ENCODE measurements around the gene ERN1.

The ERN1 gene

DNA sequence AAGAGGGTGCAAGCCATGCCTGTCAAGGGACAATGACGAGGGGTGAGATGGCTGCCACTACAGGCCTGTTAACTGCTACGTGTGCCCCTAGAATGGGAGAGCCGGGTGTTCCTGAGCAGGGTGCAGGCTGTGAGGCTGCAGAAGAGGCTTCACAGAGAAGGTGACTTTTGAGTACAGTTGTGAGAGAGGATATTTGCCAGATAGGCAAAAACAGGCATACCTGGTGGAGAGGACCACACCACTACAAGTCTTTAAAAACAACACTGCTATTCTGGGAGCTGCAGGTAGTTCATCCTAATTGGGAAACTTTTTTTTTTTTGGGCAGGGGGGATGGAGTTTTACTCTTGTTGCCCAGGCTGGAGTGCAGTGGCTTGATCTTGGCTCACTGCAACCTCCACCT is 58.8 kb downstream of the ERN1 start:
- H3K27ac ChIP-seq, result no peak overlapping the region
- no peak for TF ChIP-seq ZFX (IDR thresholded peaks at IDR 0.05)
- TF ChIP-seq, protein P1, sequence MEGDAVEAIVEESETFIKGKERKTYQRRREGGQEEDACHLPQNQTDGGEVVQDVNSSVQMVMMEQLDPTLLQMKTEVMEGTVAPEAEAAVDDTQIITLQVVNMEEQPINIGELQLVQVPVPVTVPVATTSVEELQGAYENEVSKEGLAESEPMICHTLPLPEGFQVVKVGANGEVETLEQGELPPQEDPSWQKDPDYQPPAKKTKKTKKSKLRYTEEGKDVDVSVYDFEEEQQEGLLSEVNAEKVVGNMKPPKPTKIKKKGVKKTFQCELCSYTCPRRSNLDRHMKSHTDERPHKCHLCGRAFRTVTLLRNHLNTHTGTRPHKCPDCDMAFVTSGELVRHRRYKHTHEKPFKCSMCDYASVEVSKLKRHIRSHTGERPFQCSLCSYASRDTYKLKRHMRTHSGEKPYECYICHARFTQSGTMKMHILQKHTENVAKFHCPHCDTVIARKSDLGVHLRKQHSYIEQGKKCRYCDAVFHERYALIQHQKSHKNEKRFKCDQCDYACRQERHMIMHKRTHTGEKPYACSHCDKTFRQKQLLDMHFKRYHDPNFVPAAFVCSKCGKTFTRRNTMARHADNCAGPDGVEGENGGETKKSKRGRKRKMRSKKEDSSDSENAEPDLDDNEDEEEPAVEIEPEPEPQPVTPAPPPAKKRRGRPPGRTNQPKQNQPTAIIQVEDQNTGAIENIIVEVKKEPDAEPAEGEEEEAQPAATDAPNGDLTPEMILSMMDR (conservative IDR thresholded peaks at IDR 0.05), result no peak

DNA sequence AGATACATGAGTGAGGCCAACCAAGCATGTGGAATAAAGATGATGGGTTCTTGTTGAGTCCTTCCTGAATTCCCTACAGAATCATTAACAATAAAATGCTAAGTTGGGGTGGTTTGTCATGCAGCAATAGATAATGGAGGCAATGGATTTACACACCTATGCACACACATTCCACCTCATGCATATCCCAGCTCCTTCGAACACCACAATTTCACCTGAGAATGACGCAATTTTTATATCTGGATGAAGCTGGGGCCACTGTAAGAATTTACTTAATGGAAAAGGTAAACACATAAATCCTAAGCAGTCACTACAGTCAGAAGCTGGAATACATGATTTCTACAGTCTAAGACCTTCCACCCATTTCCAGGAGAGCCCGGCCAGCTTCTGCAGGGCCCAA is 59.7 kb downstream of the ERN1 start:
- TF ChIP-seq, protein P1 (conservative IDR thresholded peaks at IDR 0.05), result no peak
- no peak for TF ChIP-seq ZFX (IDR thresholded peaks at IDR 0.05)
- H3K27ac ChIP-seq, result no peak overlapping the region

GRCh38 chr17:64069143-64069542 is 60.8 kb downstream of the ERN1 start:
- no peak overlapping the region for H3K27ac ChIP-seq
- TF ChIP-seq ZFX (IDR thresholded peaks at IDR 0.05), result no peak
- TF ChIP-seq, protein P1 (conservative IDR thresholded peaks at IDR 0.05), result no peak

- H3K27ac ChIP-seq, result no peak overlapping the region
- no peak for TF ChIP-seq ZFX (IDR thresholded peaks at IDR 0.05)
- TF ChIP-seq, protein P1 (conservative IDR thresholded peaks at IDR 0.05), result no peak
Observed at GRCh38 chr17:64067657-64068056, 62.3 kb downstream of the ERN1 start.

GRCh38 chr17:64066716-64067115 is 63.2 kb downstream of the ERN1 start:
- no peak overlapping the region for H3K27ac ChIP-seq
- TF ChIP-seq, protein P1 (conservative IDR thresholded peaks at IDR 0.05), result no peak
- no peak for TF ChIP-seq ZFX (IDR thresholded peaks at IDR 0.05)

DNA sequence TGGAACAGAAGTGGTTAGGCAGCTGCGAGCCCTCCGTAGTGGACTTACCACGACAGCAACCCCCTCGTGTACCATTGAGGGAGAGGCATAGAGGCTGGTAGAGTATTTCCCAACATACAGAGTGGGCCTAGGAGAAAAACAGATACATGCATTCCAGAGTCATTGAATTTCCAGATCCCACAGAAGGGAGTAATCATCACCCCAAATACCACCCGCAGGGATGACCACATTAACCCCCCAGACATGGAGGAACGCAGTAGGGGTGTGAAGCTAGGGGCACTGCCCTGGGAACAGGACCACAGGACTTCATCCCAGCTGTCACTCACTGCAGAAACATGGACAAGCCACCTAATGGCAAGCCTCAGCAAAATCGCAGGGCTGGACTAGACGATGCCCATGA is 64.8 kb downstream of the ERN1 start:
- H3K27ac ChIP-seq, result no peak overlapping the region
- TF ChIP-seq, protein P1 (conservative IDR thresholded peaks at IDR 0.05), result no peak
- no peak for TF ChIP-seq ZFX (IDR thresholded peaks at IDR 0.05)

DNA sequence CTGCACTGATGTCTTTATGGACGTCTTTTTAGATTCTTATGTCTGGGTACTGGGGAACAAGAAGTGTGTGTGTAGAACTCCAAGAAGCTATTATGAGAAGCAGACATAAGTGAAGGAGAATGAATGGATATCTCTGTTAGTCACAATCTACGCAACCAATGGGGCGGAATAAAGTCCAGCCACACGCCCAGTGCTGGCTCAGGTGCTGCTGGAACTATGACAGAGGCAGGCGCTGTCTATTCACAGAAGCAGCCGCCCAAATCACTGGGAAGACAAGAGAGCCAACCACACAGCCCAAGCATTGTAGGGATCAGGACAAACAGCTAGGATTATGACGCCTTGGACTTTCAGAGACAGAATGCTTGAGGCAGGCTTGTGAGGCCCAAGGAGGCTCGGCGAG is 65.6 kb downstream of the ERN1 start:
- TF ChIP-seq, protein P1 (conservative IDR thresholded peaks at IDR 0.05), result no peak
- no peak for TF ChIP-seq ZFX (IDR thresholded peaks at IDR 0.05)
- H3K27ac ChIP-seq, result no peak overlapping the region
